RWPE1 (cell line): Measurements from ENCODE around the gene PFDN4.

ENCODE experiments used
- CTCF ChIA-PET: fragments of 350-600 bp; sonication (Branson Sonifier 250); formaldehyde crosslinking; extraction: SDS; loops from one replicate; lab custom pipeline; 2021; lab: Yijun Ruan, JAX
- POLR2A ChIA-PET: fragments of 400-600 bp; formaldehyde crosslinking; extraction: SDS; loops from one replicate; lab custom pipeline; 2020; ENCODE audit warnings: antibody characterized with exemption; ENCODE audit not compliant: low non-redundant PET; lab: Yijun Ruan, JAX
- DNase-seq: peaks from one replicate; pipeline ENCODE4 v3.0.0; 2012; ENCODE audit warnings: low spot score
- H3K27ac ChIP-seq: fragments of 450-650 bp; 2 replicates; pipeline ENCODE4 v1.5.1; 2017
- CTCF ChIP-seq: fragments of 450-650 bp; conservative IDR thresholded peaks from 2 replicates; pipeline ENCODE4 v1.5.1; 2017; ENCODE audit warnings: low read depth, mild to moderate bottlenecking

Gene PFDN4

DNA sequence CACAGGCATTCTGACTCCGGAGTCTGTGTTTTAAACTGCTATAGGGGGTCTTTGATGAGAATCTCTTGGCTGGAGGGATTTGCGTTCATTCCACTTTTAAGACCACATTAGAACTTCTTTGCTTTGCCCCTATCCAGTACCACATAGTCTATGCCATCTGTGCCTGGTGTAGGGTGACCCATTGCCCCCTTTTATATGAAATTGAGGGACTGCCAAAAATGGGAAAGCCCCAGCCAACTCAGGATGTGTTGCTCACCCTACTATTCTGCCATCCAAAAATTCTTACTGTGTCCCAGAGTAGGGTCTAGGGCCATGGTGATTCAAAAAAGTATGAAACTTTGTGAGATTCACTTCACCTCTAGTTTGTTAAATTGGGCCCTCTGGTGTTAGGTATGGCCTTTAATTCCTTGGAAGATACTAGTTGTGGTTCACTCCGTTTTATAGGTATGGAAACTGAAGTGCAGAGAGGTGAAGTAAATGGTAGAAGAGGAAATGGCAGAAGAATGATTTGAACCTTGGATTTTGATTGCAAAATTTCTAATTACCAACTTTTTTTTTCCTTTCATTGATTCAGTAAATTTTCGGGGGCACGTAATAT lies 1.4 kb downstream of the PFDN4 start:
- DNase-seq, result no peak
- TF ChIP-seq CTCF, result no peak
- no peak overlapping the region for H3K27ac ChIP-seq
- ChIA-PET POLR2A (no interaction called here), CTCF (interaction anchor here (0.6 to 2.5 kb wide), 3 partner anchors 10 to 112 kb away, joined by 5 to 15 read pairs (median 6); no protein-coding TSS in a partner anchor)

DNA sequence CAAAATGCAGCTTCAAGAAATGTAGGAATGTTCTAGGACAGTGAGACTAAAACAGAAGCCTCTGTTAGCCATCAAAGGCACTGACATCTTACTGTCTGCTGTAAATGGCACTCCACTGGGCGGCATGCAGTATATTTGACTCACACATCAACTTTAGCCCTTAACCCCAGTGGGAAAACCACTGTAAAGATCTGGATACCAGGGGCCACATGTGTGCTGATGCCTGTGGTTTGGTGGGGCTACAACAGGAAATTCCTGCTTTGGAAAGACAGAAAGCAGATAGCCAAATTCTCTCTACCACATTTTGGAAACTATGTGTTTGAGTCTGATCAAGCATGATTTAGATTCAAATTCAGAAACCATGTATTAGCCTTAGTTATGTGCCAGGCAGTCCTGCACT lies 4.3 kb downstream of the PFDN4 start:
- CTCF ChIA-PET, result interaction anchor here (0.6 to 0.7 kb wide), 2 partner anchors 14 to 44 kb away, joined by 3 to 4 read pairs; no protein-coding TSS in a partner anchor
- no peak overlapping the region for H3K27ac ChIP-seq
- DNase-seq, result no peak

GRCh38 chr20:54212871-54213270 lies 5.0 kb downstream of the PFDN4 start:
- no peak overlapping the region for H3K27ac ChIP-seq
- TF ChIP-seq CTCF, result no peak
- CTCF ChIA-PET, result no interaction called here
- POLR2A ChIA-PET, result interaction anchor here (0.7 kb wide), 1 partner anchor 1132 kb away, joined by 3 read pairs; no protein-coding TSS in a partner anchor
- no peak for DNase-seq

More for the DNA sequence above, 4.3 kb downstream of the PFDN4 start:
- POLR2A ChIA-PET, result no interaction called here
- no peak for TF ChIP-seq CTCF

DNA sequence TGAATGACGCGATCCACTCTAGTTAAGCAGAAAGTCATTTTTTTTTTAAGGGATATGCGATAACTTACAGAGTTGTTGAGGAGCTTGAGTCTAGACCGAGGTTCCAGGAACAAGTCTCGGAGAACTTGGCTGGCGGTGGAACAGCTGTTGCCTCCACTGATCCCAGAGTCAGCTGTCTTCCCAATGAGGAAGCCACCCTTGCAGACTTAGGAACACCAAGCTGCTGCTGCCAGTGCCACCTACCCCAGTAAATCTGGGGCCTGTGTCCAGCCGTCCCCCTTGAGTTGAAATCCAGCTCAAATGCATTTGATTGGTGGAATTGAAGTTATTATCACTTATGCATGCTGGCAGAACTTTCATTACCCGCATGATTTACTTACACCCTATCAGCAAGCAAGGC lies 6.7 kb downstream of the PFDN4 start:
- TF ChIP-seq CTCF, result no peak
- H3K27ac ChIP-seq, result no peak overlapping the region
- no peak for DNase-seq
- CTCF ChIA-PET, result interaction anchor here (0.6 to 1.4 kb wide), 3 partner anchors 15 to 1610 kb away, joined by 3 to 5 read pairs (median 3); no protein-coding TSS in a partner anchor
- POLR2A ChIA-PET, result no interaction called here

DNA sequence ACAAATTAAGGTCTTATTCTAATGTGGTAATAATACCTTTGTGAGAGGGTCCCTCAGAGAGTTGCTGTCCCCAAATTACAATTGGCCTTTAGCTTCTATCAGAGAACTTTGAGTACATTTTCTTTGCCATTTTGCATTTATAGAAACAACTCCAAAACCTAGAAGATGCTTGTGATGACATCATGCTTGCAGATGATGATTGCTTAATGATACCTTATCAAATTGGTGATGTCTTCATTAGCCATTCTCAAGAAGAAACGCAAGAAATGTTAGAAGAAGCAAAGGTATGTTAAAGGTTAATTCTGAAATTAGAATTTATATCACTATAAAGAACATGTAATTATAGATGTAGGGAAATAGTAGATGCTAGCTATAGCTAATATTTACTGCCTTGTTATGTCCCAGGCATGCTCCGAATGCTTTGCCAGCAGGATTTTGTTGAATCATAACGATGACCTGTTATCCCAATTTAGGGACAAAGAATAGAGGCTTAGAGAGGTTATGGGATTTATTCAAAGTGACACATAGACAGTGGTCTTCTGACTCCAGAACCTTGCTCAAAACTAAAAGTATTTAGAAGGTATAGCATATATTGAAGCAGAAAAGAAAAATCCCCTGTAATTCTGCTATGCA lies 7.4 kb downstream of the PFDN4 start:
- POLR2A ChIA-PET, result no interaction called here
- CTCF ChIA-PET, result interaction anchor here (0.7 kb wide), 1 partner anchor 275 kb away, joined by 5 read pairs; no protein-coding TSS in a partner anchor
- no peak for TF ChIP-seq CTCF
- DNase-seq, result no peak
- H3K27ac ChIP-seq, result no peak overlapping the region

- ChIA-PET CTCF (interaction anchor here (1.0 to 1.2 kb wide), 2 partner anchors 10 to 430 kb away, joined by 3 to 5 read pairs; partner anchors contain the start of gene PFDN4), POLR2A (no interaction called here)
- no peak for DNase-seq
- H3K27ac ChIP-seq, result no peak overlapping the region
- no peak for TF ChIP-seq CTCF
Measured at GRCh38 chr20:54217762-54218161, 9.9 kb downstream of the PFDN4 start.
